HL-60 (cell line): ENCODE measurements around the gene ADAMTS15.

ENCODE experiments used
- GABPA ChIP-seq: IDR thresholded peaks from 2 replicates; pipeline ENCODE4 v1.6.1; 2012; ENCODE audit warnings: low read depth
- POLR2AphosphoS5 ChIP-seq: IDR thresholded peaks from 2 replicates; pipeline ENCODE4 v1.6.1; 2012; ENCODE audit warnings: low read depth
- SPI1 ChIP-seq: IDR thresholded peaks from 2 replicates; pipeline ENCODE4 v1.6.1; 2012; ENCODE audit warnings: low read depth, mild to moderate bottlenecking, borderline replicate concordance
- TF ChIP-seq, protein P1 (sequence below): IDR thresholded peaks from one replicate; pipeline ENCODE4 v1.5.1; 2011; ENCODE audit warnings: low read length, control low read depth, inconsistent platforms; ENCODE audit not compliant: insufficient read depth
- TF ChIP-seq, protein P2 (sequence below): IDR thresholded peaks from 2 replicates; pipeline ENCODE4 v1.6.1; 2012; ENCODE audit warnings: low read depth; ENCODE audit not compliant: insufficient replicate concordance

DNA sequence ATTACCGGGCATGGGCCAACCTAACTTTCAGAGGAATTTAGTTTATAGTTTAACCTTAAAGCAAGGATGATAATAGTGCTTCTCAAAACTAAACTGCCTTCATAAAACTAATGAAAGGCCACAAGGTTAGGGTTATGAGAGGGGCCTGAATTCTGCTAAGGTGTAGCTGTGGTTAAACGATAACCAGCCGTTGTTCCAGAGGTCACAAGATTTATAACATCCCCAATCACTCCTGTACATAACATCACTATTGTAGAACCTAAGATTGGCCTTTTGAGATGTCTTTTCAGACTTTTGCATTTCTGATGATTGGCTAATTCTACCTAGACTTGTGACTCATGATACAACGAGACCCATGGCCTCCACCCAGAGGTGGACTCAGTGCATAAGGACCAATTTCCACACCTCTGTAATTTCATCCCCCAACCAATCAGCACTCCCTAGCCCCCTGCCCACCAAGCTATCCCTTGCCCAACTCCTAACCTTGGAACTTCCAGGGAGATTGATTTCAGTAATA is 69.8 kb downstream of the ADAMTS15 start:
- TF ChIP-seq, protein P1, sequence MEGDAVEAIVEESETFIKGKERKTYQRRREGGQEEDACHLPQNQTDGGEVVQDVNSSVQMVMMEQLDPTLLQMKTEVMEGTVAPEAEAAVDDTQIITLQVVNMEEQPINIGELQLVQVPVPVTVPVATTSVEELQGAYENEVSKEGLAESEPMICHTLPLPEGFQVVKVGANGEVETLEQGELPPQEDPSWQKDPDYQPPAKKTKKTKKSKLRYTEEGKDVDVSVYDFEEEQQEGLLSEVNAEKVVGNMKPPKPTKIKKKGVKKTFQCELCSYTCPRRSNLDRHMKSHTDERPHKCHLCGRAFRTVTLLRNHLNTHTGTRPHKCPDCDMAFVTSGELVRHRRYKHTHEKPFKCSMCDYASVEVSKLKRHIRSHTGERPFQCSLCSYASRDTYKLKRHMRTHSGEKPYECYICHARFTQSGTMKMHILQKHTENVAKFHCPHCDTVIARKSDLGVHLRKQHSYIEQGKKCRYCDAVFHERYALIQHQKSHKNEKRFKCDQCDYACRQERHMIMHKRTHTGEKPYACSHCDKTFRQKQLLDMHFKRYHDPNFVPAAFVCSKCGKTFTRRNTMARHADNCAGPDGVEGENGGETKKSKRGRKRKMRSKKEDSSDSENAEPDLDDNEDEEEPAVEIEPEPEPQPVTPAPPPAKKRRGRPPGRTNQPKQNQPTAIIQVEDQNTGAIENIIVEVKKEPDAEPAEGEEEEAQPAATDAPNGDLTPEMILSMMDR = no peak
- TF ChIP-seq POLR2AphosphoS5 (no peak), GABPA (no peak), SPI1 (no peak)
- TF ChIP-seq, protein P2, sequence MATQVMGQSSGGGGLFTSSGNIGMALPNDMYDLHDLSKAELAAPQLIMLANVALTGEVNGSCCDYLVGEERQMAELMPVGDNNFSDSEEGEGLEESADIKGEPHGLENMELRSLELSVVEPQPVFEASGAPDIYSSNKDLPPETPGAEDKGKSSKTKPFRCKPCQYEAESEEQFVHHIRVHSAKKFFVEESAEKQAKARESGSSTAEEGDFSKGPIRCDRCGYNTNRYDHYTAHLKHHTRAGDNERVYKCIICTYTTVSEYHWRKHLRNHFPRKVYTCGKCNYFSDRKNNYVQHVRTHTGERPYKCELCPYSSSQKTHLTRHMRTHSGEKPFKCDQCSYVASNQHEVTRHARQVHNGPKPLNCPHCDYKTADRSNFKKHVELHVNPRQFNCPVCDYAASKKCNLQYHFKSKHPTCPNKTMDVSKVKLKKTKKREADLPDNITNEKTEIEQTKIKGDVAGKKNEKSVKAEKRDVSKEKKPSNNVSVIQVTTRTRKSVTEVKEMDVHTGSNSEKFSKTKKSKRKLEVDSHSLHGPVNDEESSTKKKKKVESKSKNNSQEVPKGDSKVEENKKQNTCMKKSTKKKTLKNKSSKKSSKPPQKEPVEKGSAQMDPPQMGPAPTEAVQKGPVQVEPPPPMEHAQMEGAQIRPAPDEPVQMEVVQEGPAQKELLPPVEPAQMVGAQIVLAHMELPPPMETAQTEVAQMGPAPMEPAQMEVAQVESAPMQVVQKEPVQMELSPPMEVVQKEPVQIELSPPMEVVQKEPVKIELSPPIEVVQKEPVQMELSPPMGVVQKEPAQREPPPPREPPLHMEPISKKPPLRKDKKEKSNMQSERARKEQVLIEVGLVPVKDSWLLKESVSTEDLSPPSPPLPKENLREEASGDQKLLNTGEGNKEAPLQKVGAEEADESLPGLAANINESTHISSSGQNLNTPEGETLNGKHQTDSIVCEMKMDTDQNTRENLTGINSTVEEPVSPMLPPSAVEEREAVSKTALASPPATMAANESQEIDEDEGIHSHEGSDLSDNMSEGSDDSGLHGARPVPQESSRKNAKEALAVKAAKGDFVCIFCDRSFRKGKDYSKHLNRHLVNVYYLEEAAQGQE = no peak
